ENCODE measurements around the gene AMDHD2. TPM values are rescaled to one million over a fixed set of nuclear protein-coding genes. Genes with fewer than 3 reads are reported as not detected.

AMDHD2 gene
- polyA plus RNA-seq, 1 experiment: 7.7 TPM

DNA sequence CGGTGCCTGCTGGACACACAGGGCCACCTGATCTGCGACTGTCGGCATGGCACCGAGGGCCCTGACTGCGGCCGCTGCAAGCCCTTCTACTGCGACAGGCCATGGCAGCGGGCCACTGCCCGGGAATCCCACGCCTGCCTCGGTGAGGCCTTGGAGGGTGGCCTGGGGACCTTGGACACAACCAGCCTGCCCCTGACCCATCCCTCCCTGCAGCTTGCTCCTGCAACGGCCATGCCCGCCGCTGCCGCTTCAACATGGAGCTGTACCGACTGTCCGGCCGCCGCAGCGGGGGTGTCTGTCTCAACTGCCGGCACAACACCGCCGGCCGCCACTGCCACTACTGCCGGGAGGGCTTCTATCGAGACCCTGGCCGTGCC, 47.7 kb upstream of the AMDHD2 start:
- Histone ChIP-seq H3K4me3 (ENCODE audit: low read depth, low read length) (no peak overlapping the region), H3K27me3 (ENCODE audit: control insufficient read depth, insufficient read depth, low read length) (no peaks in the 10 kb centered on the region), H3K27ac (ENCODE audit: low read depth, low read length) (no peak overlapping the region), H3K9me3 (ENCODE audit: control insufficient read depth, insufficient read depth, low read length) (no peaks in the 10 kb centered on the region; the same call in 1 of the 2 replicates)
- DNase-seq (ENCODE audit: low read depth, low spot score): no peak
- TF ChIP-seq, protein P1, sequence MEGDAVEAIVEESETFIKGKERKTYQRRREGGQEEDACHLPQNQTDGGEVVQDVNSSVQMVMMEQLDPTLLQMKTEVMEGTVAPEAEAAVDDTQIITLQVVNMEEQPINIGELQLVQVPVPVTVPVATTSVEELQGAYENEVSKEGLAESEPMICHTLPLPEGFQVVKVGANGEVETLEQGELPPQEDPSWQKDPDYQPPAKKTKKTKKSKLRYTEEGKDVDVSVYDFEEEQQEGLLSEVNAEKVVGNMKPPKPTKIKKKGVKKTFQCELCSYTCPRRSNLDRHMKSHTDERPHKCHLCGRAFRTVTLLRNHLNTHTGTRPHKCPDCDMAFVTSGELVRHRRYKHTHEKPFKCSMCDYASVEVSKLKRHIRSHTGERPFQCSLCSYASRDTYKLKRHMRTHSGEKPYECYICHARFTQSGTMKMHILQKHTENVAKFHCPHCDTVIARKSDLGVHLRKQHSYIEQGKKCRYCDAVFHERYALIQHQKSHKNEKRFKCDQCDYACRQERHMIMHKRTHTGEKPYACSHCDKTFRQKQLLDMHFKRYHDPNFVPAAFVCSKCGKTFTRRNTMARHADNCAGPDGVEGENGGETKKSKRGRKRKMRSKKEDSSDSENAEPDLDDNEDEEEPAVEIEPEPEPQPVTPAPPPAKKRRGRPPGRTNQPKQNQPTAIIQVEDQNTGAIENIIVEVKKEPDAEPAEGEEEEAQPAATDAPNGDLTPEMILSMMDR (IDR thresholded peaks at IDR 0.05; ENCODE audit: low read depth, low read length): no peak
- ChIA-PET CTCF (no interaction called here), POLR2A (no interaction called here)

GRCh38 chr16:2472885-2473445, 47.2 kb upstream of the AMDHD2 start:
- TF ChIP-seq, protein P1 (IDR thresholded peaks at IDR 0.05; ENCODE audit: low read depth, low read length): no peak
- DNase-seq (ENCODE audit: low read depth, low spot score): no peak
- ChIA-PET POLR2A (no interaction called here), CTCF (no interaction called here)
- Histone ChIP-seq H3K27ac (ENCODE audit: low read depth, low read length) (no peak overlapping the region), H3K4me3 (ENCODE audit: low read depth, low read length) (no peak overlapping the region), H3K27me3 (ENCODE audit: control insufficient read depth, insufficient read depth, low read length) (no peaks in the 10 kb centered on the region), H3K9me3 (ENCODE audit: control insufficient read depth, insufficient read depth, low read length) (no peaks in the 10 kb centered on the region; the same call in 1 of the 2 replicates)

DNA sequence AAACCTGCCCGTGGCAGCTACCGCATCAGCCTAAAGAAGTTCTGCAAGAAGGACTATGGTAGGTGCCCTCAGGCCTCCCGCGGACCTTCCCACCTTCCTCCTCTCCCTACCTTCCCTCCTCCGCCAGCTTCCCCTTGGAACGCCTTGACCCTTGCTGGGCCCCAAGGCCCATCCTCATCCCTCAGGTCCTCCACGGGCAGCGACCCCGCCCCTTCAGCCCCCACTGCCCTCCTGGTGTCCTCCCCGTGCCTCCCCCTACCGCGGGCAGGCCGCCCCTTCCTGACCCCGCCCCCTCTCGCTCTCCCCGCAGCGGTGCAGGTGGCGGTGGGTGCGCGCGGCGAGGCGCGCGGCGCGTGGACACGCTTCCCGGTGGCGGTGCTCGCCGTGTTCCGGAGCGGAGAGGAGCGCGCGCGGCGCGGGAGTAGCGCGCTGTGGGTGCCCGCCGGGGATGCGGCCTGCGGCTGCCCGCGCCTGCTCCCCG, 46.7 kb upstream of the AMDHD2 start:
- no peak for DNase-seq (ENCODE audit: low read depth, low spot score)
- H3K27ac ChIP-seq (ENCODE audit: low read depth, low read length): no peak overlapping the region
- no peaks in the 10 kb centered on the region for H3K27me3 ChIP-seq (ENCODE audit: control insufficient read depth, insufficient read depth, low read length)
- H3K9me3 ChIP-seq (ENCODE audit: control insufficient read depth, insufficient read depth, low read length): no peaks in the 10 kb centered on the region; the same call in 1 of the 2 replicates
- POLR2A ChIA-PET: interaction anchor here (1.8 kb wide), 1 partner anchor 318 kb away, joined by 6 read pairs; the partner anchor contains the start of gene TRAF7
- TF ChIP-seq, protein P1 (IDR thresholded peaks at IDR 0.05; ENCODE audit: low read depth, low read length): no peak
- H3K4me3 ChIP-seq (ENCODE audit: low read depth, low read length): peak overlapping the region; percentile 31; the same call in 1 of the 2 replicates
- CTCF ChIA-PET: no interaction called here

DNA sequence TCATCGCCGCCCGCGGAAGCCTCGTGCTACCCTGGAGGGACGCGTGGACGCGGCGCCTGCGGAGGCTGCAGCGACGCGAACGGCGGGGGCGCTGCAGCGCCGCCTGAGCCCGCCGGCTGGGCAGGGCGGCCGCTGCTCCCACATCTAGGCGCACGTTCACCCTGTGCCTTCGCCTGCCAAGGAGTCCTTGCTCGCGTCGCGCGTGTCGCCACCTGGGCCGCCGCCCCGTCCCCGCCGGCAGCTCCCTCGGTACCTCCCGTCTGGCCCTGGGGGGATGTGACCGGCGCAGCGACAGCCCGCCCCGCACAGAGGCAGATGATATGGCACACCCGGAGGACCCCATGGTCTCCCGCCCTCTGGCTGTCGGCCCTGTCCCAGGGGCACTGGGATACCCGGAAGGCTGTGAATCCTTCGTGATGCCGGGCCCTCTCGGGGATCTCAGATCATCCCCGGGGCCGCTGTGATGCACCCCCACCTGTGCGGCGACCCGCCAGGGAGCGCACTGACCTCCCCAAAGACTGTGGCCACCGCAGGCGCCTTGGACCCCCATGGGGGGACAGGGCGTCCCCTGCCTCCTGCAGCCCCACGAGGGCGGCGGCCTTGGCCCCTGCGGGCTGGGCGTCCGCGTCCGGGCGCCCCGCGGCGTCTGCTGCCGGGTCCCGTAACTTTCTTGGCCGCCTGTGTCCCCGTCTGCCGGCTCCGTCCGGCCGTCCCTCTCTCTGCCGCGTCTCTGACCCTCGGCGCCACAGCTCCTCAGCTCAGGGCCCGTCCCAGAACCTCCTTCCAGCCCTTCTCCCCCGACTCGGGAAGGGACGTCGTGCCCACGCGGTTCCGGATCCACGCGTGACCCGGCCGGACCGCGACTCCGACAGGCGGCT, 45.9 kb upstream of the AMDHD2 start:
- TF ChIP-seq, protein P1 (IDR thresholded peaks at IDR 0.05; ENCODE audit: low read depth, low read length): 0 out of 2 replicates have a peak, but pooled peaks have one; percentile 8
- DNase-seq (ENCODE audit: low read depth, low spot score): no peak

More for the DNA sequence above, 45.9 kb upstream of the AMDHD2 start:
- Histone ChIP-seq H3K27me3 (ENCODE audit: control insufficient read depth, insufficient read depth, low read length) (no peaks in the 10 kb centered on the region), H3K4me3 (ENCODE audit: low read depth, low read length) (peak overlapping the region; percentile 79), H3K27ac (ENCODE audit: low read depth, low read length) (no peak overlapping the region), H3K9me3 (ENCODE audit: control insufficient read depth, insufficient read depth, low read length) (no peaks in the 10 kb centered on the region; the same call in 1 of the 2 replicates)
- POLR2A ChIA-PET: interaction anchor here (0.8 to 1.8 kb wide), 5 partner anchors 15 to 319 kb away, joined by 3 to 10 read pairs (median 4); partner anchors contain the start of genes TEDC2 and TRAF7
- CTCF ChIA-PET: interaction anchor here (0.6 to 1.0 kb wide), 3 partner anchors 9 to 219 kb away, joined by 3 read pairs; no protein-coding TSS in a partner anchor

Measured in AG04450 (cell line).